Activated CD4-positive, alpha-beta T cell treated with anti-CD3 and anti-CD28 coated beads, Interleukin-2, amount 10 ng/mL, durations not matched to agents 7 days and 5 days (primary cell): Measurements from ENCODE around the gene OTUD7B. TPM values are rescaled to one million over a fixed set of nuclear protein-coding genes. Genes with fewer than 3 reads are reported as not detected.

Experiments
- CTCF ChIA-PET: fragments of 350-600 bp; sonication (Branson Sonifier 250); formaldehyde crosslinking; loops from one replicate; lab custom pipeline; 2021; ENCODE audit warnings: antibody characterized with exemption; lab: Charles Lee
- POLR2A ChIA-PET: fragments of 350-600 bp; sonication (Branson Sonifier 250); formaldehyde crosslinking; loops from one replicate; lab custom pipeline; 2021; ENCODE audit warnings: antibody characterized with exemption; lab: Charles Lee
- DNase-seq: peaks from one replicate; pipeline ENCODE4 v3.0.0-alpha.2; 2020
- H3K27ac Mint-ChIP-seq: one replicate; pipeline ENCODE4 v1.8.0; 2021; ENCODE audit warnings: mild to moderate bottlenecking, moderate library complexity, mixed read lengths
- H3K27me3 Mint-ChIP-seq: one replicate; pipeline ENCODE4 v1.8.0; 2021; ENCODE audit warnings: mixed read lengths
- H3K36me3 Mint-ChIP-seq: one replicate; pipeline ENCODE4 v1.8.0; 2021; ENCODE audit warnings: low read depth, mixed read lengths
- H3K4me1 Mint-ChIP-seq: one replicate; pipeline ENCODE4 v1.8.0; 2021; ENCODE audit warnings: mixed read lengths
- H3K4me3 Mint-ChIP-seq: one replicate; pipeline ENCODE4 v1.8.0; 2021; ENCODE audit warnings: mild to moderate bottlenecking, moderate library complexity, mixed read lengths
- H3K9me3 Mint-ChIP-seq: one replicate; pipeline ENCODE4 v1.8.0; 2021; ENCODE audit warnings: mixed read lengths
- total RNA-seq, 2 experiments: library from RNA; stranded (reverse); gene quantifications; one replicate each; pipeline ENCODE4 v1.2.3, GENCODE V29; 2021

Gene OTUD7B
- total RNA-seq, 2 experiments from 2014 or later, result 9.9 to 10.6 TPM

GRCh38 chr1:149899460-149900284, 110.9 kb downstream of the OTUD7B start, which contains the start of gene BOLA1:
BOLA1 (plus strand) TSS chr1:149899568; CDS start chr1:149900060, 492 bp downstream.
- peaks cover 15% of the 10 kb centered on the region for H3K36me3 Mint-ChIP-seq
- CTCF ChIA-PET, result interaction anchor here (0.6 to 1.1 kb wide), 2 partner anchors 16 to 514 kb away, joined by 3 read pairs; no protein-coding TSS in a partner anchor
- H3K9me3 Mint-ChIP-seq, result no peaks in the 10 kb centered on the region
- POLR2A ChIA-PET, result interaction anchor here (0.6 to 2.0 kb wide), 3 partner anchors 12 to 28 kb away, joined by 3 to 8 read pairs (median 3); a partner anchor contains a TSS
- peak within 1 kb of the TSS; percentile 96 for H3K27ac Mint-ChIP-seq
- DNase-seq, result peak; percentile 88
- peaks cover 30% of the 10 kb centered on the region for H3K4me1 Mint-ChIP-seq
- peak within 1 kb of the TSS; percentile 87 for H3K4me3 Mint-ChIP-seq
- H3K27me3 Mint-ChIP-seq, result no peaks in the 10 kb centered on the region

- ChIA-PET POLR2A (no interaction called here), CTCF (interaction anchor here (1.0 kb wide), 1 partner anchor 9 kb away, joined by 4 read pairs; a partner anchor contains a TSS)
- Mint-ChIP-seq H3K36me3 (peaks cover 9% of the 10 kb centered on the region), H3K27me3 (no peaks in the 10 kb centered on the region), H3K9me3 (no peaks in the 10 kb centered on the region), H3K27ac (no peak overlapping the region), H3K4me3 (no peak overlapping the region), H3K4me1 (peaks cover 26% of the 10 kb centered on the region)
- DNase-seq, result no peak
Measured at GRCh38 chr1:149896575-149896974, 114.0 kb downstream of the OTUD7B start.

- CTCF ChIA-PET, result interaction anchor here (0.7 to 1.6 kb wide), 6 partner anchors 39 to 345 kb away, joined by 3 to 4 read pairs (median 3); no protein-coding TSS in a partner anchor
- no peak for DNase-seq
- Mint-ChIP-seq H3K9me3 (no peaks in the 10 kb centered on the region), H3K36me3 (no peaks in the 10 kb centered on the region), H3K27me3 (no peaks in the 10 kb centered on the region), H3K4me1 (peaks cover 7% of the 10 kb centered on the region), H3K4me3 (no peak overlapping the region), H3K27ac (no peak overlapping the region)
- POLR2A ChIA-PET, result interaction anchor here (2.9 to 4.2 kb wide), 2 partner anchors 40 to 298 kb away, joined by 14 to 31 read pairs; partner anchors contain the start of gene SF3B4
Measured at GRCh38 chr1:149888999-149889289, 121.6 kb downstream of the OTUD7B start.

- Mint-ChIP-seq H3K27me3 (no peaks in the 10 kb centered on the region), H3K9me3 (no peaks in the 10 kb centered on the region), H3K4me3 (no peak overlapping the region), H3K4me1 (peaks cover 7% of the 10 kb centered on the region), H3K36me3 (no peaks in the 10 kb centered on the region), H3K27ac (no peak overlapping the region)
- CTCF ChIA-PET, result interaction anchor here (0.6 to 1.8 kb wide), 20 partner anchors 8 to 741 kb away, joined by 3 to 12 read pairs (median 4); partner anchors contain the start of genes PLEKHO1, RPRD2 and VPS45
- DNase-seq, result peak; percentile 85
- POLR2A ChIA-PET, result interaction anchor here (0.5 to 4.2 kb wide), 13 partner anchors 11 to 299 kb away, joined by 3 to 31 read pairs (median 5); partner anchors contain the start of genes BOLA1 and SF3B4
Measured at GRCh38 chr1:149888247-149888998, 122.1 kb downstream of the OTUD7B start.

Other genes with a start within 250 kb of the OTUD7B start
- not detected for gene FCGR1A, start 228.0 kb downstream of the OTUD7B start, total RNA-seq
- 10 to 100 TPM; 20.3 to 20.6 TPM for gene BOLA1, start 111.2 kb downstream of the OTUD7B start, total RNA-seq
- gene SV2A, start 92.9 kb downstream of the OTUD7B start, total RNA-seq, result 1 to 10 TPM; 7.5 to 7.7 TPM
- gene SF3B4, start 82.9 kb downstream of the OTUD7B start, total RNA-seq, result 100 to 1,000 TPM in 1 of 2 experiments, 10 to 100 TPM in 1; 90.2 to 101 TPM
- 1 to 10 TPM; 2.1 to 2.8 TPM for gene MTMR11, start 73.8 kb downstream of the OTUD7B start, total RNA-seq
- gene VPS45, start 57.0 kb upstream of the OTUD7B start, total RNA-seq, result 10 to 100 TPM; 34.1 to 38.1 TPM
- gene PLEKHO1, start 139.2 kb upstream of the OTUD7B start, total RNA-seq, result 10 to 100 TPM; 65.6 to 67.7 TPM
- 100 to 1,000 TPM; 164 to 173 TPM for gene ANP32E, start 225.4 kb upstream of the OTUD7B start, total RNA-seq
- gene CA14, start 247.0 kb upstream of the OTUD7B start, total RNA-seq, result not detected